H1 (cell line): ENCODE measurements around the gene TEKT3. TPM values are rescaled to one million over a fixed set of nuclear protein-coding genes. Genes with fewer than 3 reads are reported as not detected.

ENCODE experiments used
- CHD2 ChIP-seq: IDR thresholded peaks from 2 replicates; pipeline ENCODE4 v1.6.1; 2012; ENCODE audit warnings: low read length, improper control_type of control experiment
- CHD7 ChIP-seq: fragments of 300-600 bp; sonication (generic); IDR thresholded peaks from 2 replicates; pipeline ENCODE4 v1.7.1; 2012; ENCODE audit warnings: low read length, moderate library complexity, mild to moderate bottlenecking, inconsistent platforms; ENCODE audit not compliant: insufficient replicate concordance
- GTF2F1 ChIP-seq: IDR thresholded peaks from 2 replicates; pipeline ENCODE4 v1.6.1; 2012; ENCODE audit warnings: low read depth, low read length, improper control_type of control experiment, borderline replicate concordance
- HDAC2 ChIP-seq, 2 experiments: fragments of 300-600 bp in 1 of 2; sonication (generic) in 1 of 2; IDR thresholded peaks; 2 replicates each; pipeline ENCODE4 v1.6.1; 2011 to 2012; ENCODE audit warnings: low read depth in 2 of 2, low read length in 2 of 2, mild to moderate bottlenecking in 2 of 2, moderate library complexity in 2 of 2, borderline replicate concordance in 1 of 2, inconsistent platforms in 1 of 2
- JUND ChIP-seq: IDR thresholded peaks from 2 replicates; pipeline ENCODE4 v1.6.1; 2011; ENCODE audit warnings: mild to moderate bottlenecking, improper control_type of control experiment, low read length
- KDM1A ChIP-seq: fragments of 200-600, 300-600 bp; sonication (generic); IDR thresholded peaks from 2 replicates; pipeline ENCODE4 v1.7.1; 2016; ENCODE audit warnings: mild to moderate bottlenecking, low read length, borderline replicate concordance
- KDM4A ChIP-seq: IDR thresholded peaks from one replicate; pipeline ENCODE4 v1.7.1; 2012; ENCODE audit warnings: low read depth, mild to moderate bottlenecking, moderate library complexity, low read length, inconsistent platforms; ENCODE audit not compliant: severe bottlenecking
- POLR2A ChIP-seq, 2 experiments: IDR thresholded peaks; 1 replicate in 1 of 2; 2 replicates in 1 of 2; pipeline ENCODE4 v1.6.1; 2011; ENCODE audit warnings: low read depth in 2 of 2, low read length in 2 of 2, mild to moderate bottlenecking in 2 of 2; ENCODE audit errors: control extremely low read depth in 1 of 2
- POLR2AphosphoS5 ChIP-seq: IDR thresholded peaks from 2 replicates; pipeline ENCODE4 v1.6.1; 2011; ENCODE audit warnings: low read depth, low read length
- SAP30 ChIP-seq: fragments of 300-600 bp; sonication (generic); IDR thresholded peaks from 2 replicates; pipeline ENCODE4 v1.7.1; 2012; ENCODE audit warnings: low read length, moderate library complexity, mild to moderate bottlenecking, inconsistent platforms; ENCODE audit not compliant: insufficient read depth, insufficient replicate concordance
- polyA plus RNA-seq, 7 experiments: library from polyadenylated mRNA; depleted of rRNA in 3 of 7; stranded (reverse) in 5 of 7; unstranded in 2 of 7; fragments of >200 nt in 5 of 7; fragments of 200-250 nt in 2 of 7; gene quantifications; 1 replicate in 5 of 7; 2 replicates in 1 of 7; 4 replicates in 1 of 7; pipeline versions ENCODE4 v1.2.1 to v1.2.3, GENCODE V29; 2011 to 2013; ENCODE audit warnings: missing spikeins in 2 of 7, mixed read lengths in 2 of 7
- total RNA-seq: library from RNA; stranded (reverse); fragmentation: NEBNext Ultra II Directional; extraction: Animal tissue kit (Norgen Biotek cat#: 25700); gene quantifications from 2 replicates; pipeline ENCODE4 v1.2.1, GENCODE V29; 2021

TEKT3 gene
- total and polyA plus RNA-seq, 2 of the 8 experiments (the other 6 are each of a cell fraction or from before 2014, with no cell fraction given): 2.2 to 2.9 TPM

DNA sequence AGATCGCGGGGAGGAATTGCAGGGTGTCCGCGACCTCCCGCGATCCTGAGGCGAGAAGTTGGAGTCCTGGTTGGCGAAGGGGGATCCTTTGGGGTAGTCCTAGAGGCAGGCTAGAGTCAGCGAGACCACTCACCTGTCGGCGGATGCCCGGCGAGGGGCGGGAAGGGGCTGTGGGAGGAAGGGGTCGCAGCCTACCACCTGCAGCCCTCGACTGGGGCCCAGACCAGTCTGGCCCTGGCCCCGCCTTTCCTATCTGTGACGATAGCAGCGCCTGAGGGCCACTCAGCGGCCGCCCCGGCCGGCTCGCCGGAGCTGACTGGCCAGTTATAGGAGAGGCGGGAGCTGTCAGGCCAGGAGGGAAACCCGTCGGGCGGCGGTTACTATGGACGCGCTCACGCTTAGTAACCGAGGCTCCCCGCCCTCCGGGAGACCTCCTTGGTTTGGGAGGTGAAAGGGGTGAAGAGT lies at the start of gene TEKT3 (continued):
- TF ChIP-seq CHD7 (no peak), KDM4A (peak; percentile 32), POLR2A (IDR thresholded peaks at IDR 0.05; ENCODE audit: control extremely low read depth in 1 of 2, low read depth in 2 of 2, low read length in 2 of 2) (no peak), GTF2F1 (no peak), SAP30 (peak; percentile 35), JUND (no peak), CHD2 (0 out of 2 replicates have a peak, but pooled peaks have one; percentile 50), POLR2AphosphoS5 (no peak), HDAC2 (IDR thresholded peaks at IDR 0.05; ENCODE audit: borderline replicate concordance in 1 of 2, low read depth in 2 of 2, low read length in 2 of 2) (0 out of 4 replicates have a peak, but pooled peaks of 1 of the 2 experiments have one; percentile 49), KDM1A (no peak)
